HepG2 (cell line): Measurements from ENCODE around the gene FAHD1. TPM values are rescaled to one million over a fixed set of nuclear protein-coding genes. Genes with fewer than 3 reads are reported as not detected.

ENCODE experiments used
- ATAC-seq: fragments of 200-7000 bp; cut with Tn5 transposase; 3 replicates; pipeline ENCODE4 v1.9.1; 2020; ENCODE audit warnings: mild to moderate bottlenecking, moderate library complexity
- BruUV-seq: library from RNA; stranded (reverse); fragments of 400-500 nt; replicated peaks from 2 replicates; lab custom pipeline; 2021; lab: Mats Ljungman, UMichigan
- CTCF ChIA-PET: fragments of 300-600 bp; formaldehyde crosslinking; extraction: SDS; loops from one replicate; lab custom pipeline; 2021; ENCODE audit warnings: low total read pairs, inconsistent platforms, low intra/inter-chr PET ratio; lab: Yijun Ruan, JAX
- POLR2A ChIA-PET: fragments of 350-600 bp; sonication (Branson Sonifier 250); formaldehyde crosslinking; loops from one replicate; lab custom pipeline; 2020; ENCODE audit warnings: antibody characterized with exemption, inconsistent platforms; lab: Yijun Ruan, JAX
- DNase-seq: peaks from one replicate; pipeline ENCODE4 v3.0.0-alpha.2; 2015; ENCODE audit warnings: low spot score
- FAIRE-seq: peaks from 3 replicates; lab custom pipeline; 2011; peaks lifted over from hg19 to GRCh38; lab: Jason Lieb, UNC
- H2AFZ ChIP-seq: one replicate; pipeline ENCODE4 v1.6.1; 2011; ENCODE audit warnings: low read length, inconsistent platforms
- H3K27ac ChIP-seq: fragments of 300-600 bp; 3 replicates; pipeline ENCODE4 v1.8.0; 2011; ENCODE audit warnings: mixed run types, mild to moderate bottlenecking, mixed read lengths, low read length, inconsistent platforms; ENCODE audit not compliant: insufficient read depth; ENCODE audit errors: extremely low read length
- H3K27me3 ChIP-seq, 2 experiments: fragments of 200-600 bp in 1 of 2; 2 replicates in 1 of 2; 3 replicates in 1 of 2; pipeline versions ENCODE4 v1.6.0 to v1.8.0; 2011; ENCODE audit warnings: low read length in 2 of 2, mild to moderate bottlenecking in 2 of 2, moderate library complexity in 2 of 2, inconsistent platforms in 1 of 2; ENCODE audit not compliant: insufficient read depth in 2 of 2, control insufficient read depth in 1 of 2
- H3K36me3 ChIP-seq, 2 experiments: fragments of 200-600 bp in 1 of 2; replicated peaks in 1 of 2; 2 replicates in 1 of 2; 3 replicates in 1 of 2; pipeline versions ENCODE4 v1.5.1 to v1.8.0; 2011; ENCODE audit warnings: low read length in 2 of 2, inconsistent platforms in 1 of 2; ENCODE audit not compliant: insufficient read depth in 2 of 2, control insufficient read depth in 1 of 2
- H3K4me1 ChIP-seq: 2 replicates; pipeline ENCODE4 v1.5.1; 2012; ENCODE audit warnings: low read length, inconsistent platforms; ENCODE audit not compliant: insufficient read depth
- H3K4me2 ChIP-seq: 2 replicates; pipeline ENCODE4 v1.6.0; 2011; ENCODE audit warnings: low read depth, low read length, inconsistent platforms
- H3K4me3 ChIP-seq, 3 experiments: fragments of 200-600 bp in 1 of 3; sonication (generic), shearing (Covaris generic) in 1 of 3; replicated peaks in 1 of 3; 2 replicates each; pipeline ENCODE4 v1.5.1; 2011 to 2016; ENCODE audit warnings: low read length in 3 of 3, inconsistent platforms in 2 of 3, low read depth in 2 of 3, mild to moderate bottlenecking in 2 of 3, control low read depth in 1 of 3, mixed read lengths in 1 of 3; ENCODE audit not compliant: insufficient read depth in 1 of 3
- H3K79me2 ChIP-seq: one replicate; pipeline ENCODE4 v1.6.1; 2011; ENCODE audit warnings: low read length, inconsistent platforms; ENCODE audit not compliant: insufficient read depth
- H3K9ac ChIP-seq: 2 replicates; pipeline ENCODE4 v1.6.0; 2011; ENCODE audit warnings: mild to moderate bottlenecking, low read depth, low read length, inconsistent platforms; ENCODE audit not compliant: insufficient read depth
- H3K9me3 ChIP-seq: 2 replicates; pipeline ENCODE4 v1.5.1; 2012; ENCODE audit warnings: mild to moderate bottlenecking, low read length
- H4K20me1 ChIP-seq: 2 replicates; pipeline ENCODE4 v1.6.0; 2011; ENCODE audit warnings: inconsistent platforms, mild to moderate bottlenecking, low read length, moderate library complexity; ENCODE audit not compliant: insufficient read depth
- GABPB1 ChIP-seq: IDR thresholded peaks from 2 replicates; pipeline ENCODE4 v1.6.1; 2016; ENCODE audit warnings: mild to moderate bottlenecking, missing genetic modification reagents, moderate library complexity, missing compliant biosample characterization
- RBFOX2 ChIP-seq: fragments of 200-400 bp; formaldehyde crosslinking; IDR thresholded peaks from 2 replicates; pipeline ENCODE4 v1.6.1; 2017; ENCODE audit warnings: low read depth, mild to moderate bottlenecking, low read length
- SAFB2 ChIP-seq: sonication (generic); formaldehyde crosslinking; IDR thresholded peaks from 2 replicates; pipeline ENCODE4 v1.5.1; 2020; ENCODE audit warnings: missing genetic modification reagents, low read depth, mild to moderate bottlenecking, borderline replicate concordance
- ZNF616 ChIP-seq: sonication (generic); formaldehyde crosslinking; IDR thresholded peaks from 2 replicates; pipeline ENCODE4 v1.5.0; 2020; ENCODE audit warnings: low read depth, mild to moderate bottlenecking, missing genetic modification reagents
- WGBS: methylation state at CpG from one replicate; pipeline ENCODE4 v1.1.6; 2017; ENCODE audit warnings: low lambda C conversion rate; 5-methylcytosine and 5-hydroxymethylcytosine counted together
- in situ Hi-C: cut with HindIII; loops from 2 replicates; pipeline ENCODE4 v1.10.0; 2017; ENCODE audit warnings: low pct_unique_long_range_greater_than_20kb; ENCODE audit not compliant: extremely low pct_ligation_motif_present
- intact Hi-C: fragments of 100-400 bp; cut with micrococcal nuclease; formaldehyde crosslinking; loops from one replicate; pipeline ENCODE4 v1.10.0; 2022; ENCODE audit not compliant: unreplicated experiment
- polyA plus RNA-seq, 8 experiments: library from polyadenylated mRNA; depleted of rRNA in 3 of 8; stranded (reverse) in 7 of 8; unstranded in 1 of 8; fragments of >200 nt; fragmentation: Illumina TruSeq in 4 of 8; extraction: Trizol in 4 of 8; gene quantifications; 2 replicates each; pipeline versions ENCODE4 v1.2.1 to v1.2.3, GENCODE V29; 2011 to 2016; ENCODE audit warnings: low read depth in 4 of 8, missing spikeins in 1 of 8, mixed read lengths in 1 of 8; ENCODE audit not compliant: insufficient read depth in 1 of 8
- total RNA-seq, 5 experiments: library from RNA; depleted of rRNA; stranded (reverse); fragments of >200 nt; fragmentation: Illumina TruSeq; extraction: Trizol; gene quantifications; 2 replicates each; pipeline ENCODE4 v1.2.3, GENCODE V29; 2016; ENCODE audit warnings: low read depth in 1 of 5
- TF ChIP-seq, protein P1 (sequence below): sonication (generic); formaldehyde crosslinking; IDR thresholded peaks from 2 replicates; pipeline ENCODE4 v1.5.1; 2020; ENCODE audit warnings: missing genetic modification reagents, mild to moderate bottlenecking, borderline replicate concordance
- TF ChIP-seq, protein P2 (sequence below): sonication (generic); formaldehyde crosslinking; IDR thresholded peaks from 2 replicates; pipeline ENCODE4 v1.9.0; 2021; ENCODE audit warnings: missing genetic modification reagents, borderline replicate concordance
- TF ChIP-seq, protein P3 (sequence below), 2 experiments: IDR thresholded peaks; 2 replicates each; pipeline ENCODE4 v1.6.1; 2011 to 2012; ENCODE audit warnings: low read length in 2 of 2, borderline replicate concordance in 1 of 2, low read depth in 1 of 2, mild to moderate bottlenecking in 1 of 2, moderate library complexity in 1 of 2

FAHD1 gene
- total and polyA plus RNA-seq, 2 of the 13 experiments (the other 11 are each of a cell fraction or from before 2014, with no cell fraction given) = 39.0 to 45.3 TPM

DNA sequence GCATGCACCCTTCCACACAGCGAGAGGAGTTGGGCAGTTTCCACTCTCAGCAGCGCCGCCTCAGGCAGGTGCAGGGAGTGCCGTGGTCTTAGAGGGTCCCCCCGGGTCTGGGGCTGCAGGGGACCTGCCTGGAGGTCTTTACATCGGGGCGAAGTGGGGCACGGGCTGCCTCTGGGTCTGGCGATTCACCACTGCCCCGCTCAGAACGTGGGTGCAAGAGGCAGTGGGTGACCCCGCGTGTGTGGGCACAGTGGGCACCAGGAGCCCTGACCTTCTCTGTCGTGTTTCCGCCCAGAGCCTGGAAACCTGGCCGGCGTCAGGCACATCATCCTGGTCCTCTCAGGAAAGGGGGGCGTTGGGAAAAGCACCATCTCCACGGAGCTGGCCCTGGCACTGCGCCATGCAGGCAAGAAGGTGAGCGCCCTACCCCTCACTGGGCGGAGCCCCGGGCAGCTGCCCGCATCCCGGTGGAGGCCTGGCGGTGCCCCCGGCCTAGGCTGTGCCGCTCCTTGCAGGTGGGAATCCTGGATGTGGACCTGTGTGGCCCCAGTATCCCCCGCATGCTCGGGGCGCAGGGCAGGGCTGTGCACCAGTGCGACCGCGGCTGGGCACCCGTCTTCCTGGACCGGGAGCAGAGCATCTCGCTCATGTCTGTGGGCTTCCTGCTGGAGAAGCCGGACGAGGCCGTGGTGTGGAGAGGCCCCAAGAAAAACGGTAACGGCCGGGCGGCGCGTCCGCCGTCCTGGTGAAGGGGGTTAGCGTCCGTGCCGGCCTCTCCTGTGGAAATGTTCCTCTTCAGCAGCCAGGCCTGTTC lies 40.6 kb upstream of the FAHD1 start:
- TF ChIP-seq ZNF616 (CRISPR knock-in tag) = no peak
- peak; percentile 5; the same call in 1 of the 2 replicates for TF ChIP-seq GABPB1
- TF ChIP-seq, protein P1, sequence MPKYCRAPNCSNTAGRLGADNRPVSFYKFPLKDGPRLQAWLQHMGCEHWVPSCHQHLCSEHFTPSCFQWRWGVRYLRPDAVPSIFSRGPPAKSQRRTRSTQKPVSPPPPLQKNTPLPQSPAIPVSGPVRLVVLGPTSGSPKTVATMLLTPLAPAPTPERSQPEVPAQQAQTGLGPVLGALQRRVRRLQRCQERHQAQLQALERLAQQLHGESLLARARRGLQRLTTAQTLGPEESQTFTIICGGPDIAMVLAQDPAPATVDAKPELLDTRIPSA (CRISPR knock-in tag) = no peak
- TF ChIP-seq, protein P2, sequence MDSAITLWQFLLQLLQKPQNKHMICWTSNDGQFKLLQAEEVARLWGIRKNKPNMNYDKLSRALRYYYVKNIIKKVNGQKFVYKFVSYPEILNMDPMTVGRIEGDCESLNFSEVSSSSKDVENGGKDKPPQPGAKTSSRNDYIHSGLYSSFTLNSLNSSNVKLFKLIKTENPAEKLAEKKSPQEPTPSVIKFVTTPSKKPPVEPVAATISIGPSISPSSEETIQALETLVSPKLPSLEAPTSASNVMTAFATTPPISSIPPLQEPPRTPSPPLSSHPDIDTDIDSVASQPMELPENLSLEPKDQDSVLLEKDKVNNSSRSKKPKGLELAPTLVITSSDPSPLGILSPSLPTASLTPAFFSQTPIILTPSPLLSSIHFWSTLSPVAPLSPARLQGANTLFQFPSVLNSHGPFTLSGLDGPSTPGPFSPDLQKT (CRISPR knock-in tag) = no peak
- TF ChIP-seq RBFOX2 = 0 out of 2 replicates have a peak, but pooled peaks have one; percentile 31
- TF ChIP-seq SAFB2 (CRISPR knock-in tag) = no peak
- TF ChIP-seq, protein P3, sequence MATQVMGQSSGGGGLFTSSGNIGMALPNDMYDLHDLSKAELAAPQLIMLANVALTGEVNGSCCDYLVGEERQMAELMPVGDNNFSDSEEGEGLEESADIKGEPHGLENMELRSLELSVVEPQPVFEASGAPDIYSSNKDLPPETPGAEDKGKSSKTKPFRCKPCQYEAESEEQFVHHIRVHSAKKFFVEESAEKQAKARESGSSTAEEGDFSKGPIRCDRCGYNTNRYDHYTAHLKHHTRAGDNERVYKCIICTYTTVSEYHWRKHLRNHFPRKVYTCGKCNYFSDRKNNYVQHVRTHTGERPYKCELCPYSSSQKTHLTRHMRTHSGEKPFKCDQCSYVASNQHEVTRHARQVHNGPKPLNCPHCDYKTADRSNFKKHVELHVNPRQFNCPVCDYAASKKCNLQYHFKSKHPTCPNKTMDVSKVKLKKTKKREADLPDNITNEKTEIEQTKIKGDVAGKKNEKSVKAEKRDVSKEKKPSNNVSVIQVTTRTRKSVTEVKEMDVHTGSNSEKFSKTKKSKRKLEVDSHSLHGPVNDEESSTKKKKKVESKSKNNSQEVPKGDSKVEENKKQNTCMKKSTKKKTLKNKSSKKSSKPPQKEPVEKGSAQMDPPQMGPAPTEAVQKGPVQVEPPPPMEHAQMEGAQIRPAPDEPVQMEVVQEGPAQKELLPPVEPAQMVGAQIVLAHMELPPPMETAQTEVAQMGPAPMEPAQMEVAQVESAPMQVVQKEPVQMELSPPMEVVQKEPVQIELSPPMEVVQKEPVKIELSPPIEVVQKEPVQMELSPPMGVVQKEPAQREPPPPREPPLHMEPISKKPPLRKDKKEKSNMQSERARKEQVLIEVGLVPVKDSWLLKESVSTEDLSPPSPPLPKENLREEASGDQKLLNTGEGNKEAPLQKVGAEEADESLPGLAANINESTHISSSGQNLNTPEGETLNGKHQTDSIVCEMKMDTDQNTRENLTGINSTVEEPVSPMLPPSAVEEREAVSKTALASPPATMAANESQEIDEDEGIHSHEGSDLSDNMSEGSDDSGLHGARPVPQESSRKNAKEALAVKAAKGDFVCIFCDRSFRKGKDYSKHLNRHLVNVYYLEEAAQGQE (IDR thresholded peaks at IDR 0.05; ENCODE audit: borderline replicate concordance in 1 of 2, low read depth in 1 of 2, low read length in 2 of 2) = no peak

More for the DNA sequence above, 40.6 kb upstream of the FAHD1 start:
- peaks cover 4 to 7% of the 10 kb centered on the region in 2 experiments; a peak in 3 of 5 replicates for H3K36me3 ChIP-seq
- DNase-seq = no peak
- H3K4me1 ChIP-seq = peaks cover 10% of the 10 kb centered on the region
- 98% methylated on average over 11 of the region's 51 CpGs for WGBS
- no peak for FAIRE-seq
- peaks cover 26% of the 10 kb centered on the region for H3K79me2 ChIP-seq
- H3K9ac ChIP-seq = no peak overlapping the region
- in situ Hi-C loops = no loop called here
- H2AFZ ChIP-seq = no peak overlapping the region
- intact Hi-C loops = no loop called here
- peaks cover 0 to 2% of the 10 kb centered on the region in 2 experiments; a peak in 1 of 5 replicates for H3K27me3 ChIP-seq
- no peak overlapping the region for H3K4me3 ChIP-seq
- no peak for ATAC-seq
- POLR2A ChIA-PET = no interaction called here
- BruUV-seq = no TSS peak
- no peak overlapping the region for H3K27ac ChIP-seq
- H3K9me3 ChIP-seq = no peaks in the 10 kb centered on the region
- H3K4me2 ChIP-seq = no peak overlapping the region
- CTCF ChIA-PET = no interaction called here
- peaks cover 4% of the 10 kb centered on the region; the same call in 1 of the 2 replicates for H4K20me1 ChIP-seq
